ENCODE results near the gene IL34.

DNA sequence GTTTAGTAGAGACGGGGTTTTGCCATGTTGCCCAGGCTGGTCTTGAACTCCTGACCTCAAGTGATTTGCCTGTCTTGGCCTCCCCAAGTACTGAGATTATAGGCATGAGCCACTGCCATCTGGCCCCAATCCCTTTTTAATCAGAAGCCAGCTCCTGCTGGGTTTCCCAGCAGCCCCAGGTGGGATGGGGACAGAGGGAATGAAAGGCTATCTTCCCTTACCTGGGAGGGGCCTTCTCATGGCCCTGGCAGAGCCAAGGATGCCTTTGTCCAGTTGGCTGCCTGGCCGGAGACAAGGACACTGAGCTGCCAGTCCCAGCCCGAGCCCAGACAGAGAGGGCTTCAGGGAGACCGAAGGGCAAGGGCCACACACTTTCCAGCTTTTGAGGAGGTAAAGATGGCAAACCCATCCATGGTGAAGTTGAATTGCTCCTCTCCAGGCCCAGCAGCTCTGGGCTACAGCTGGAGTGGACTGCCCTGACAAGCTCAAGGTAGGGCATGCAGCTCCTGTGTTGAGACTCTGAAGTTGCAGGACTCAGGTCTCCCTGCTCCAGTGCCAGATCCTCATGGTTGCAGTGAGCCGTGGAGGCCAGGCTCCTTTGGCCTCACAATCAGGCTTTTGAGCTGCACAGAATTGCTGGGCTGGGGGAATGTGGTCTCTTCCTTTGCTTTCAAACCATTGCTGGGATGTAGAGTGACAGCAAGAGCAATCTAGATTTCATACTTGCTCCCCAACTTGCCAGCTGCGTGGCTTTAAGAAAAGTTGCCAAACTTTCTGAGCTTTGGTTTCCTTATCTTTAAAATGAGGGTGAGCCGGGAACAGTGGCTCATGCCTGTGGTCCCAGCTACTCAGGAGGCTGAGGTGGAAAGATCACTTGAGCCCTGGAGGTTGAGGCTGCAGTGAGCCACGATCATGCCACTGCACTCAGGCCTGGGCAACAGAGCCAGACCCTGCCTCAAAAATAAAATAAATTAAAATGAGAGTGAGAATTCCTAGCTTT lies 44.5 kb upstream of the IL34 start:
- TF ChIP-seq POLR2A (IDR thresholded peaks at IDR 0.05; ENCODE audit: borderline replicate concordance, extremely low read depth, insufficient read depth, insufficient read length), result no peak
- no peak for TF ChIP-seq CTCF (IDR thresholded peaks at IDR 0.05 in 2 of 3, conservative IDR thresholded peaks at IDR 0.05 in 1 of 3; ENCODE audit: borderline replicate concordance in 1 of 3, insufficient read depth in 1 of 3, low read depth in 2 of 3, low read length in 2 of 3)
- TF ChIP-seq SRF (IDR thresholded peaks at IDR 0.05; ENCODE audit: low read depth), result no peak
- TF ChIP-seq SP1 (IDR thresholded peaks at IDR 0.05; ENCODE audit: low read depth), result no peak
- TF ChIP-seq ZFX (IDR thresholded peaks at IDR 0.05), result no peak
- no peak for TF ChIP-seq EZH2phosphoT487 (IDR thresholded peaks at IDR 0.05; ENCODE audit: borderline replicate concordance)
- TF ChIP-seq ZNF274 (IDR thresholded peaks at IDR 0.05; ENCODE audit: low read depth, low read length), result no peak
- TF ChIP-seq CBX3 (IDR thresholded peaks at IDR 0.05; ENCODE audit: low read depth), result no peak

All from HCT116 (cell line).